KBM-7 (cell line): Measurements from ENCODE around the gene NGFR.
A peak's percentile ranks its signal among the peaks of the same experiment; 100 is the strongest.

Experiments used
- DNase-seq: peaks from one replicate; pipeline ENCODE4 v3.0.0-alpha.2; 2015
- in situ Hi-C: fragments of 300-500 bp; cut with MboI; formaldehyde crosslinking; loops from 2 replicates; pipeline ENCODE4 v1.14.3; 2020; ENCODE audit warnings: low sequenced_read_pairs, low pct_unique_long_range_greater_than_20kb, mixed read lengths

Gene NGFR

GRCh38 chr17:49552070-49552751 is 57.1 kb downstream of the NGFR start:
- in situ Hi-C loops: loop anchor here (10.0 to 25.0 kb wide), 2 partner anchors 117 to 435 kb away; partner anchors contain the start of gene DLX3
- DNase-seq: no peak

GRCh38 chr17:49553676-49554335 is 58.7 kb downstream of the NGFR start:
- DNase-seq: no peak
- in situ Hi-C loops: loop anchor here (10.0 to 25.0 kb wide), 2 partner anchors 119 to 433 kb away; partner anchors contain the start of gene DLX3

DNA sequence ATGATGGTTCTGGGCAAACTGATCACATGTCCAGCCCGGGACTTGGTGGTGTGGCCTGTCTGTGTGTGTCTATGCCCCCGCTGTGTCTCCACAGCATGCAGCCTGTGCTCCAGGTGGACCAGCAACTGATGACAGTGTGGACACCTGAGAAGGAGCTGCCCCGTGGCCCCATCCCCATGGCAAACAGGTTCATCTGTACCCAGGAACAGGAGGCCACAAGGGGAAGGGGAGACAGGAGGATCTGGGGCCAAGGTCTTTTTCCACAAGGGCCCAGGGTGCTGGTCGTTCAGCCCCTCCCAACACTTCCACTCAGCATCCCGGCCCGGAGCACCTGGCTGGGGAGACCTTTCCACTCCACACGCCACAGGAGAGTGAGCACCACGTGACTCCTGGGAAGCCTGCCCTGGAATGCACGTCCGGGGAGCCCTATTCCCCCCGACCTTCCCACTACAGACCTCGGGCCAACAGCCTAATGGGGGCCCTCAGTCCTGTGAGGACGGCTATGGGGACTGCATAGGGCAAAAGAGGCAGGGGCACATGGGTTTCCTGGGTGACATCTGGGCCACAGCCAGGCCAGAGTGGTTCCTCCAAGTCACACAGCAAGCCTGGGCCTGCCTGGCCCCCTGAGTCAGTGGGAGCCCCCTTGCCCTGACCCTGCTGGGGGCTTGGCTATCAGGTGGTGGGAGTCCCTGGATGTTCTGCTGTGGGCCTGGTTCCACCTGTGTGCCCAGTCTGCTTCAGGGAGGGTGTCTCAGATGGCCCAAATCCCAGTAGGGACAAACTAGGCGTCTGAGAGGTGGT is 59.8 kb downstream of the NGFR start:
- in situ Hi-C loops: loop anchor here (10.0 to 25.0 kb wide), 2 partner anchors 120 to 432 kb away; partner anchors contain the start of gene DLX3
- DNase-seq: no peak

DNA sequence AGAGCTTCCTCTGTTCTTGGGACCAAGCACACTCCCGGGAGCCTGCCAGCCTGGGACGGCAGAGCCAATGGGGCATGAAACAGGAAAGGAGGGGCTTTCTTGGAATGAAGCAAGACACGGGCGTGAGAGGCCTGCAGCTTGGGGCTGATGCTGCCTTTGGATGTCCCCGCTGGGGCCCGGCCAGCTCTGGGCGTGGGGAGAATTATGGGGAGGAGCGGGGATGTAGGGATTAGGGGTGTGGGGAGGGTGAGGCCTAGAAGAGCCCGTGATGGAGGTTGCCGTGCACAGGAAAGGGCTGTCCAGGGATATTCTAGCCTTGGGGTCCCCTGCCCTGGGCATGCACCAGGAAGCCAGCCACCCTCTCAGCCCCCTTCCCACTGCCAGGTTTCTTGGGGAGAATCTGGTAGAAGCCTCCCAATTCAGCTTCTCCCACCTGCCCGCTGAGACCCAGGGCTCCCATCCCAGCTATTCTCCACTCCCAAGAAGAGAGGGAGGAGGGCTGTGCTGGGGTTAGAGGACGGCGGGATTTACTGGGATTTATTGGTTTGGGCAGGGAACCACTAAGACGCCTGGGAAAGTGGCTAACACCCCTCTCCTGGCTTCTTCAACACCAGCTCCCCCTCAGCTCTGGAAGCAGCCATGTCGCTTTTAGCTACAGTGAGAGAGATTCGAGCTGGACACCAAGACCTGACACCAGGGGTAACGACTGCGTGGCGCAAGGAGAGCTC is 60.6 kb downstream of the NGFR start:
- no peak for DNase-seq
- in situ Hi-C loops: loop anchor here (10.0 to 25.0 kb wide), 2 partner anchors 121 to 432 kb away; partner anchors contain the start of gene DLX3

GRCh38 chr17:49556223-49556943 is 61.3 kb downstream of the NGFR start:
- DNase-seq: peak; percentile 90
- in situ Hi-C loops: loop anchor here (10.0 to 25.0 kb wide), 2 partner anchors 122 to 431 kb away; partner anchors contain the start of gene DLX3

GRCh38 chr17:49557312-49558024 is 62.4 kb downstream of the NGFR start:
- in situ Hi-C loops: loop anchor here (10.0 to 25.0 kb wide), 2 partner anchors 123 to 430 kb away; partner anchors contain the start of gene DLX3
- DNase-seq: peak; percentile 60
